ENCODE results near the gene KIRREL3. TPM values are rescaled to one million over a fixed set of nuclear protein-coding genes. Genes with fewer than 3 reads are reported as not detected.

The KIRREL3 gene
- total RNA-seq, 1 donor from 2014 or later = not detected

GRCh38 chr11:126529037-126529436 is 471.5 kb downstream of the KIRREL3 start:
- TF ChIP-seq, protein P1, sequence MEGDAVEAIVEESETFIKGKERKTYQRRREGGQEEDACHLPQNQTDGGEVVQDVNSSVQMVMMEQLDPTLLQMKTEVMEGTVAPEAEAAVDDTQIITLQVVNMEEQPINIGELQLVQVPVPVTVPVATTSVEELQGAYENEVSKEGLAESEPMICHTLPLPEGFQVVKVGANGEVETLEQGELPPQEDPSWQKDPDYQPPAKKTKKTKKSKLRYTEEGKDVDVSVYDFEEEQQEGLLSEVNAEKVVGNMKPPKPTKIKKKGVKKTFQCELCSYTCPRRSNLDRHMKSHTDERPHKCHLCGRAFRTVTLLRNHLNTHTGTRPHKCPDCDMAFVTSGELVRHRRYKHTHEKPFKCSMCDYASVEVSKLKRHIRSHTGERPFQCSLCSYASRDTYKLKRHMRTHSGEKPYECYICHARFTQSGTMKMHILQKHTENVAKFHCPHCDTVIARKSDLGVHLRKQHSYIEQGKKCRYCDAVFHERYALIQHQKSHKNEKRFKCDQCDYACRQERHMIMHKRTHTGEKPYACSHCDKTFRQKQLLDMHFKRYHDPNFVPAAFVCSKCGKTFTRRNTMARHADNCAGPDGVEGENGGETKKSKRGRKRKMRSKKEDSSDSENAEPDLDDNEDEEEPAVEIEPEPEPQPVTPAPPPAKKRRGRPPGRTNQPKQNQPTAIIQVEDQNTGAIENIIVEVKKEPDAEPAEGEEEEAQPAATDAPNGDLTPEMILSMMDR (IDR thresholded peaks at IDR 0.05) = no peak
- no peaks in the 10 kb centered on the region for H3K27me3 ChIP-seq
- H3K36me3 ChIP-seq = no peaks in the 10 kb centered on the region
- ATAC-seq (no peak), DNase-seq (no peak)
- no peak overlapping the region for H3K4me3 ChIP-seq
- H3K27ac ChIP-seq = no peak overlapping the region
- no peaks in the 10 kb centered on the region for H3K4me1 ChIP-seq
- H3K9me3 ChIP-seq = no peaks in the 10 kb centered on the region
- intact Hi-C loops (cut with DNase I) = no loop called here

GRCh38 chr11:126528075-126528474 is 472.5 kb downstream of the KIRREL3 start:
- Histone ChIP-seq H3K4me3 (no peak overlapping the region), H3K4me1 (no peaks in the 10 kb centered on the region), H3K36me3 (no peaks in the 10 kb centered on the region), H3K9me3 (no peaks in the 10 kb centered on the region), H3K27ac (no peak overlapping the region), H3K27me3 (no peaks in the 10 kb centered on the region)
- intact Hi-C loops (cut with DNase I) = no loop called here
- TF ChIP-seq, protein P1 (IDR thresholded peaks at IDR 0.05) = no peak
- no peak for DNase-seq
- ATAC-seq = no peak

DNA sequence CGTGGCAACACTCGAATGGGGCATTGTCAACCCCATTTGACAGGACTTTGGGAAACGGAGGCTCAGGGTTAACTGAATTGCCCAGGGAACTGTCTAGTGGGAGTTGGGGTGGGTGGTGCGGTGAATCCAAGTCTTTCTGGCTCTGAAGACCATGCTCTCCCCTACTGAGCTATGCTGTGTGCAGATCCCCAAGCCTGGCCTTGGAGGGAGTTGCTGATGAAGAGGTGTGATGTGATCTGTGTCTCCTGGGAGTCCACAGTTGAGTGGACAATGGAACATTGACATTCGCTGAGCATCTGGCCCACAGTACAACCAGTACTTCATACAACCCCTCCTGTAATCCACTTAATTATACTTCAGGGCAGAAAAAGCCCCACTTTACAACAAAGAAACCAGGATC is 472.9 kb downstream of the KIRREL3 start:
- DNase-seq (no peak), ATAC-seq (no peak)
- TF ChIP-seq, protein P1 (IDR thresholded peaks at IDR 0.05) = no peak
- no peak overlapping the region for H3K4me3 ChIP-seq
- no peak overlapping the region for H3K27ac ChIP-seq
- no peaks in the 10 kb centered on the region for H3K36me3 ChIP-seq
- no peaks in the 10 kb centered on the region for H3K4me1 ChIP-seq
- no peaks in the 10 kb centered on the region for H3K9me3 ChIP-seq
- H3K27me3 ChIP-seq = no peaks in the 10 kb centered on the region
- intact Hi-C loops (cut with DNase I) = no loop called here

GRCh38 chr11:126526471-126526870 is 474.1 kb downstream of the KIRREL3 start:
- H3K4me1 ChIP-seq = no peaks in the 10 kb centered on the region
- H3K9me3 ChIP-seq = no peaks in the 10 kb centered on the region
- no peaks in the 10 kb centered on the region for H3K27me3 ChIP-seq
- ATAC-seq (no peak), DNase-seq (peak; percentile 44)
- TF ChIP-seq, protein P1 (IDR thresholded peaks at IDR 0.05) = no peak
- no peak overlapping the region for H3K27ac ChIP-seq
- no peaks in the 10 kb centered on the region for H3K36me3 ChIP-seq
- intact Hi-C loops (cut with DNase I) = no loop called here
- H3K4me3 ChIP-seq = no peak overlapping the region

DNA sequence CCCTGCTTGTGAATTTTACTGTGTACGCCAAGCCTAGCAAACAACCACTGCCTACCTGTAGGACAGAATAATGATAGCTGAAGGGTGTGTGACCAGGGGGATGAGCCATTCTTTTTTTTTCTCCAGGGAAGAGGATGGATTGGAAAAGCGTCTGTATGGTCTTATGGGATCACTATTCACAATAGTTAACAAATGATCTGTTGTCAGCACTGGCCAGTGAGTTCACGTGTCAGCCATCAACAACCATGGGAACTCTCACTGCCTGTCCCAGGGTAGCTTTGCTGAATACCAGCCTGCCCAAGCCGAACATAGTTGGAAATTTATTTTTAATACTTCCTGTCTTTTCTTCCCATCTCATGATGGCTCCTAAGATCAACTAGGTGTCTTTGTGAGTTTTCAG is 474.9 kb downstream of the KIRREL3 start:
- Histone ChIP-seq H3K4me3 (no peak overlapping the region), H3K27me3 (no peaks in the 10 kb centered on the region), H3K27ac (no peak overlapping the region), H3K4me1 (no peaks in the 10 kb centered on the region), H3K36me3 (no peaks in the 10 kb centered on the region), H3K9me3 (no peaks in the 10 kb centered on the region)
- ATAC-seq (no peak), DNase-seq (no peak)
- TF ChIP-seq, protein P1 (IDR thresholded peaks at IDR 0.05) = no peak
- intact Hi-C loops (cut with DNase I) = no loop called here

GRCh38 chr11:126525216-126525615 is 475.4 kb downstream of the KIRREL3 start:
- H3K36me3 ChIP-seq = no peaks in the 10 kb centered on the region
- no peaks in the 10 kb centered on the region for H3K27me3 ChIP-seq
- ATAC-seq = no peak
- TF ChIP-seq, protein P1 (IDR thresholded peaks at IDR 0.05) = no peak
- intact Hi-C loops (cut with DNase I) = no loop called here
- H3K9me3 ChIP-seq = no peaks in the 10 kb centered on the region
- no peak overlapping the region for H3K27ac ChIP-seq
- H3K4me1 ChIP-seq = no peaks in the 10 kb centered on the region
- DNase-seq = no peak
- H3K4me3 ChIP-seq = no peak overlapping the region
